Panc1 (cell line): Measurements from ENCODE around the gene P2RY2. TPM values are rescaled to one million over a fixed set of nuclear protein-coding genes. Genes with fewer than 3 reads are reported as not detected.

Source experiments
- ATAC-seq: fragments of 200-7000 bp; cut with Tn5 transposase; 2 replicates; pipeline ENCODE4 v1.9.1; 2020; ENCODE audit warnings: mild to moderate bottlenecking, moderate library complexity
- BruUV-seq: library from RNA; stranded (reverse); fragments of 400-500 nt; replicated peaks from 2 replicates; lab custom pipeline; 2021; lab: Mats Ljungman, UMichigan
- CTCF ChIA-PET: fragments of 300-600 bp; sonication (Branson Sonifier 250); formaldehyde crosslinking; loops from one replicate; lab custom pipeline; 2022; ENCODE audit warnings: antibody characterized with exemption; lab: Charles Lee
- POLR2A ChIA-PET: fragments of 300-600 bp; sonication (Branson Sonifier 250); formaldehyde crosslinking; loops from one replicate; lab custom pipeline; 2022; ENCODE audit warnings: antibody characterized with exemption; lab: Charles Lee
- DNase-seq: peaks from one replicate; pipeline ENCODE4 v3.0.0-alpha.2; 2010; ENCODE audit warnings: low read depth, low spot score
- H3K27ac ChIP-seq: 2 replicates; pipeline ENCODE4 v1.5.1; 2011; ENCODE audit warnings: mild to moderate bottlenecking, low read length, inconsistent platforms
- H3K27me3 ChIP-seq: fragments of 200-500 bp; sonication (Bioruptor generic); 2 replicates; pipeline ENCODE4 v1.6.0; 2014; ENCODE audit warnings: low read length, inconsistent platforms; ENCODE audit not compliant: control insufficient read depth, insufficient read depth
- H3K36me3 ChIP-seq: fragments of 200-500 bp; sonication (Bioruptor generic); 2 replicates; pipeline ENCODE4 v1.5.1; 2014; ENCODE audit warnings: inconsistent platforms, mild to moderate bottlenecking, low read length, moderate library complexity; ENCODE audit not compliant: control insufficient read depth, insufficient read depth
- H3K4me1 ChIP-seq: 2 replicates; pipeline ENCODE4 v1.5.1; 2011; ENCODE audit warnings: inconsistent platforms, mild to moderate bottlenecking, low read length, moderate library complexity; ENCODE audit not compliant: control insufficient read depth, insufficient read depth
- H3K4me3 ChIP-seq, 2 experiments: 2 replicates each; pipeline ENCODE4 v1.5.1; 2011 to 2012; ENCODE audit warnings: low read depth in 2 of 2, low read length in 2 of 2, mild to moderate bottlenecking in 2 of 2, inconsistent platforms in 1 of 2, moderate library complexity in 1 of 2
- H3K9me3 ChIP-seq: fragments of 200-500 bp; sonication (Bioruptor generic); 2 replicates; pipeline ENCODE4 v1.5.1; 2014; ENCODE audit warnings: low read depth, mild to moderate bottlenecking, inconsistent platforms, low read length, moderate library complexity; ENCODE audit not compliant: control insufficient read depth, insufficient read depth
- CTCF ChIP-seq: fragments of 450-650 bp; IDR thresholded peaks from 2 replicates; pipeline ENCODE4 v1.5.1; 2017; ENCODE audit warnings: mild to moderate bottlenecking
- POLR2AphosphoS5 ChIP-seq: IDR thresholded peaks from 2 replicates; pipeline ENCODE4 v1.6.1; 2012; ENCODE audit warnings: mild to moderate bottlenecking, low read depth, low read length, moderate library complexity
- REST ChIP-seq, 2 experiments: IDR thresholded peaks; 2 replicates each; pipeline ENCODE4 v1.6.1; 2011 to 2012; ENCODE audit warnings: low read depth in 2 of 2, control low read depth in 1 of 2, low read length in 1 of 2, mild to moderate bottlenecking in 1 of 2, moderate library complexity in 1 of 2; ENCODE audit not compliant: insufficient read depth in 1 of 2
- SIN3A ChIP-seq: IDR thresholded peaks from 2 replicates; pipeline ENCODE4 v1.6.1; 2012; ENCODE audit warnings: low read depth, mild to moderate bottlenecking, low read length, moderate library complexity, borderline replicate concordance; ENCODE audit not compliant: insufficient read depth
- TCF7L2 ChIP-seq: IDR thresholded peaks from 2 replicates; pipeline ENCODE4 v1.6.1; 2011; ENCODE audit warnings: mild to moderate bottlenecking, low read depth, low read length, inconsistent platforms
- in situ Hi-C: cut with HindIII; loops from 2 replicates; pipeline ENCODE4 v1.10.0; 2016; ENCODE audit warnings: low sequenced_read_pairs, low pct_unique_long_range_greater_than_20kb
- intact Hi-C: fragments of 100-400 bp; cut with micrococcal nuclease; formaldehyde crosslinking; loops from one replicate; pipeline ENCODE4 v1.10.0; 2022; ENCODE audit not compliant: unreplicated experiment
- total RNA-seq: library from RNA; stranded (reverse); gene quantifications from one replicate; pipeline ENCODE4 v1.2.1, GENCODE V29; 2021; ENCODE audit not compliant: unreplicated experiment

P2RY2 gene
- total RNA-seq, 1 experiment from 2014 or later: 2.4 TPM

DNA sequence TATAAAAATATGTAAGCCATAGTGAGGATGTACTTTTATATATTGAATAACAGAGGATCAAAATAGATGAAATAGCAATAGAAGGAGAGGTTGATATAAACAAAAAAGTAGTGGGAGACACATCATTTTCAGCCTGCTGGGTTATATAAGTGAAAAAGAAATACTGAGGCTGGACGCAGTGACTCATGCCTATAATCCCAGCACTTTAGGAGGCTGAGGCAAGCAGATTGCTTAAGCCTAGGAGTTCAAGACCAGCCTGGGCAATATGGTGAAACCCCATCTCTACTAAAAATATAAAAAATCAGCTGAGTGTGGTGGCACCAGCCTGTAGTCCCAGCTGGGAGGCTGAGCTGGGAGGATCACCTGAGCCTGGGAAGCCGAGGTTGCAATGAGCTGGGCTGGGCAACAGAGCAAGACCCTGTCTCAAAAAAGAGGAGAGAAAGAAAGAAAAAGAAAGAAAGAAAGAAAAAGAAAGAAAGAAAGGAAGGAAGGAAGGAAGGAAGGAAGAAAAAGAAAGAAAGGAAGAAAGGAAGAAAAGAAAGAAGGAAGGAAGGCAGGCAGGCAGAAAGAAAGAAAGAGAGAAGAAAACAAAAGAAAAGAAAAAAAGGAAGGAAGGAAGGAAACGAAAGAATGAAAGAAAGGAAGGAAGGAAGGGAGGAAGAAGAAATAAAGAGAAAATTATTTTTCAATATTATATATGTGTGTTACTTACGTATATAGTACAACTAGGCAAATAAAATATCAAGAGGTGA is 7.0 kb upstream of the P2RY2 start:
- ChIA-PET POLR2A (no interaction called here), CTCF (no interaction called here)
- Histone ChIP-seq H3K4me3 (no peak overlapping the region), H3K27me3 (peaks cover 4% of the 10 kb centered on the region; the same call in 1 of the 2 replicates), H3K27ac (no peak overlapping the region), H3K36me3 (no peaks in the 10 kb centered on the region), H3K4me1 (no peaks in the 10 kb centered on the region; the same call in 1 of the 2 replicates), H3K9me3 (no peaks in the 10 kb centered on the region)
- no peak for ATAC-seq
- intact Hi-C loops (no loop called here), in situ Hi-C loops (no loop called here)
- TF ChIP-seq TCF7L2 (no peak), CTCF (no peak), REST (IDR thresholded peaks at IDR 0.05; ENCODE audit: insufficient read depth in 1 of 2, low read depth in 2 of 2, low read length in 1 of 2) (no peak), SIN3A (no peak), POLR2AphosphoS5 (no peak)
- no peak for DNase-seq
- BruUV-seq: no TSS peak

GRCh38 chr11:73213196-73214143 is 4.6 kb upstream of the P2RY2 start:
- ATAC-seq: no peak
- no peak for TF ChIP-seq CTCF
- no peak for TF ChIP-seq POLR2AphosphoS5
- no peak for TF ChIP-seq SIN3A
- no peak for TF ChIP-seq TCF7L2
- no peak for TF ChIP-seq REST (IDR thresholded peaks at IDR 0.05; ENCODE audit: insufficient read depth in 1 of 2, low read depth in 2 of 2, low read length in 1 of 2)
- Histone ChIP-seq H3K4me1 (peaks cover 6% of the 10 kb centered on the region; the same call in 1 of the 2 replicates), H3K27me3 (no peaks in the 10 kb centered on the region), H3K36me3 (no peaks in the 10 kb centered on the region), H3K27ac (no peak overlapping the region), H3K4me3 (no peak overlapping the region), H3K9me3 (no peaks in the 10 kb centered on the region)
- no TSS peak for BruUV-seq
- CTCF ChIA-PET: interaction anchor here (1.0 to 1.1 kb wide), 2 partner anchors 22 to 23 kb away, joined by 3 read pairs; no protein-coding TSS in a partner anchor
- no peak for DNase-seq
- intact Hi-C loops: no loop called here
- in situ Hi-C loops: no loop called here
- POLR2A ChIA-PET: no interaction called here
